ENCODE data around the gene KRTAP10-7. TPM values are rescaled to one million over a fixed set of nuclear protein-coding genes. Genes with fewer than 3 reads are reported as not detected.
A peak's percentile ranks its signal among the peaks of the same experiment; 100 is the strongest.

The KRTAP10-7 gene
- total and polyA plus RNA-seq, 2 of the 13 experiments (the other 11 are each of a cell fraction or from before 2014, with no cell fraction given): not detected

- TF ChIP-seq ARID5B (CRISPR knock-in tag; IDR thresholded peaks at IDR 0.05): peak; percentile 85
- no peak for TF ChIP-seq FOXP1 (IDR thresholded peaks at IDR 0.05)
- peak; percentile 54; the same call in 1 of the 2 replicates for TF ChIP-seq FOXP1 (CRISPR knock-in tag; IDR thresholded peaks at IDR 0.05)
- 0 out of 2 replicates have a peak, but pooled peaks have one; percentile 48 for TF ChIP-seq HOMEZ (CRISPR knock-in tag; IDR thresholded peaks at IDR 0.05; ENCODE audit: low read depth)
- TF ChIP-seq ZBTB43 (CRISPR knock-in tag; conservative IDR thresholded peaks at IDR 0.05): peak; percentile 88
- TF ChIP-seq THAP9 (CRISPR knock-in tag; IDR thresholded peaks at IDR 0.05; ENCODE audit: borderline replicate concordance): no peak; the same call in 1 of the 2 replicates
- TF ChIP-seq ZNF329 (CRISPR knock-in tag; IDR thresholded peaks at IDR 0.05; ENCODE audit: low read depth): no peak
- TF ChIP-seq DRAP1 (CRISPR knock-in tag; IDR thresholded peaks at IDR 0.05): peak; percentile 55; the same call in 1 of the 2 replicates
- TF ChIP-seq KLF11 (CRISPR knock-in tag; IDR thresholded peaks at IDR 0.05): no peak
- TF ChIP-seq ZNF362 (CRISPR knock-in tag; IDR thresholded peaks at IDR 0.05; ENCODE audit: borderline replicate concordance): peak; percentile 50; the same call in 1 of the 2 replicates
- 0 out of 2 replicates have a peak, but pooled peaks have one; percentile 61 for TF ChIP-seq ZNF431 (CRISPR knock-in tag; IDR thresholded peaks at IDR 0.05; ENCODE audit: borderline replicate concordance, low read depth)
- no peak; the same call in 1 of the 2 replicates for TF ChIP-seq HNF4G (IDR thresholded peaks at IDR 0.05; ENCODE audit: borderline replicate concordance, low read depth, low read length)
- TF ChIP-seq HNF4G (CRISPR knock-in tag; IDR thresholded peaks at IDR 0.05; ENCODE audit: borderline replicate concordance, low read depth): peak; percentile 87; the same call in 1 of the 2 replicates
- TF ChIP-seq PLRG1 (conservative IDR thresholded peaks at IDR 0.05): no peak
Observed at GRCh38 chr21:44593598-44594405, 6.6 kb upstream of the KRTAP10-7 start (continued).

Measured in HepG2 (cell line).